Fibroblast of peridontal ligament (primary cell): Measurements from ENCODE around the gene TNS1.
A peak's percentile ranks its signal among the peaks of the same experiment; 100 is the strongest.

Experiments used
- DNase-seq: peaks from one replicate; pipeline ENCODE4 v3.0.0-alpha.2; 2010; ENCODE audit errors: extremely low read depth

TNS1 gene

GRCh38 chr2:217980036-217980435 lies 22.8 kb downstream of the TNS1 start:
- no peak for DNase-seq

- DNase-seq, result peak; percentile 66
Observed at GRCh38 chr2:217979151-217979811, 23.5 kb downstream of the TNS1 start.

- DNase-seq, result no peak
Observed at GRCh38 chr2:217978536-217979150, 24.2 kb downstream of the TNS1 start.

- DNase-seq, result no peak
Observed at GRCh38 chr2:217977840-217978535, 24.8 kb downstream of the TNS1 start.

- no peak for DNase-seq
Observed at GRCh38 chr2:217976301-217976700, 26.5 kb downstream of the TNS1 start.

- no peak for DNase-seq
Observed at GRCh38 chr2:217975626-217976025, 27.2 kb downstream of the TNS1 start.

- DNase-seq, result no peak
Observed at GRCh38 chr2:217974389-217975005, 28.3 kb downstream of the TNS1 start.

GRCh38 chr2:217973008-217973787 lies 29.6 kb downstream of the TNS1 start:
- DNase-seq, result no peak

GRCh38 chr2:217972490-217972889 lies 30.3 kb downstream of the TNS1 start:
- DNase-seq, result no peak

- no peak for DNase-seq
Observed at GRCh38 chr2:217972037-217972436, 30.8 kb downstream of the TNS1 start.

- DNase-seq, result no peak
Observed at GRCh38 chr2:217971166-217971565, 31.6 kb downstream of the TNS1 start.

- peak; percentile 87 for DNase-seq
Observed at GRCh38 chr2:217970206-217970605, 32.6 kb downstream of the TNS1 start.

GRCh38 chr2:217969588-217969987 lies 33.2 kb downstream of the TNS1 start:
- DNase-seq, result no peak

- DNase-seq, result no peak
Observed at GRCh38 chr2:217968023-217968422, 34.8 kb downstream of the TNS1 start.

GRCh38 chr2:217966423-217967070 lies 36.2 kb downstream of the TNS1 start:
- DNase-seq, result no peak

- no peak for DNase-seq
Observed at GRCh38 chr2:217964275-217965161, 38.3 kb downstream of the TNS1 start.

GRCh38 chr2:217960351-217960750 lies 42.4 kb downstream of the TNS1 start:
- no peak for DNase-seq

GRCh38 chr2:217959723-217960122 lies 43.1 kb downstream of the TNS1 start:
- DNase-seq, result no peak

- no peak for DNase-seq
Observed at GRCh38 chr2:217958884-217959225, 43.9 kb downstream of the TNS1 start.

- no peak for DNase-seq
Observed at GRCh38 chr2:217958206-217958883, 44.5 kb downstream of the TNS1 start.
